ENCODE data around the gene IGFL2. TPM values are rescaled to one million over a fixed set of nuclear protein-coding genes. Genes with fewer than 3 reads are reported as not detected.
"Not testable (repeated sequence)": the region's sequence is repeated elsewhere in the genome, so short reads cannot be mapped to it uniquely, and the experiment has no call there.

Gene IGFL2
- total RNA-seq (1 to 10 TPM; 7.2 to 7.6 TPM), polyA plus RNA-seq (ENCODE audit: insufficient read depth, low read depth, low replicate concordance) (8.0 TPM)
- long read RNA-seq, donor 1 = 0 reads
- long read RNA-seq, donor 2, partial matches to known transcripts = 0 of 1 reads
- long read RNA-seq, donor 2, other reads (novel, unspliced or antisense) = 0 of 1 reads

- Histone ChIP-seq H3K9me3 (no peaks in the 10 kb centered on the region), H3K27ac (no peak within 1 kb of the TSS), H3K27me3 (no peaks in the 10 kb centered on the region), H3K36me3 (ENCODE audit: low read depth, missing control alignments) (no peaks in the 10 kb centered on the region), H3K4me1 (no peaks in the 10 kb centered on the region), H3K4me3 (no peak within 1 kb of the TSS)
- WGBS, 2 donors = 65 to 67% methylated on average over 6 of the region's 6 CpGs
- DNase-seq = no peak
- intact Hi-C loops (cut with DNase I; ENCODE audit: low total_unique reads) = no loop called here
- TF ChIP-seq POLR2A (IDR thresholded peaks at IDR 0.05) = no peak
- TF ChIP-seq CTCF (IDR thresholded peaks at IDR 0.05) = no peak
These were observed at the start of gene IGFL2 for GRCh38 chr19:46147791-46148288. IGFL2 (plus strand) TSS chr19:46148238; CDS start chr19:46148279, 41 bp downstream.

DNA sequence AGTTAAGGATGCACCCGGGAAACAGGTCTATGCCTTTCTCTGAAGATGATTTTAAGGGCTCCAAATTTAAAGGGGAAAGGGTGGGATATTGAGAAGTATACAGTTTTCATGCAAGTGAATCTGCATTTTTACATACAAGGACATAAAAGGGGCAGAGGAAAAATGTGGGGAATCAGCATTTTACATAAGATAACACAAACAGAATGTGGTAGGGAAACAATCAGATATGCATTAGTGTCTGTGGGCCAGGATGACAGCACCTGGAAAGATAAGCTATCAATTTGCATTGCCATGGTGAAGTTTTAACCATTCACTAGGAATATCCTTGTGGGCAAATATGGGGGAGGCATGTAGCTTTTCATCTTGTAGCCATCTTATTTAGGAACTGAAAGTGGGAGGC lies 47.7 kb upstream of the IGFL2 start:
- TF ChIP-seq POLR2A (IDR thresholded peaks at IDR 0.05) (no peak), CTCF (IDR thresholded peaks at IDR 0.05) (no peak)
- DNase-seq = no peak
- Histone ChIP-seq H3K9me3 (no peaks in the 10 kb centered on the region), H3K4me3 (no peak overlapping the region), H3K27ac (no peak overlapping the region), H3K27me3 (no peaks in the 10 kb centered on the region), H3K36me3 (ENCODE audit: low read depth, missing control alignments) (no peaks in the 10 kb centered on the region), H3K4me1 (no peaks in the 10 kb centered on the region)
- intact Hi-C loops (cut with DNase I; ENCODE audit: low total_unique reads) = no loop called here
- 73 to 75% methylated on average over 1 of the region's 1 CpG for WGBS, 2 donors

DNA sequence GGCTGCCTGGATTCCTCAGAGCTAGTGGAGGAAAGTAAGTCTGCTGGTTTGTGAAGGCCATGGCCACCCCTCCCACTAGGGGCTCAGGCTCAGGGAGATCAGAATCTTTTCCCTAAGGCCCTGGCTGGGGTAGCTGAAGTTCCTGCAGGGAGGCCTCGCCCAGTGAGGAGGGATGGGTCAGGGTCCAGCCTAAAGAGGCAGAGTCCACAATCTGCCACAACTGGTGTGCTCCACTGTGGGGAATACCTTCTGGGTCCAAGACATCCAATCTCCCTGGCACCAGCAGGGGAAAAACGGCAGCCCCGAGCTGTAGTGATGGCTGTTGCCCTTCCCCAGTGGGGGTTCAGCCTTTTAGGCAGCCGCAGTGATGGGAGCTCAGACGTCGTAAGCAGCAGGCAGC lies 46.7 kb upstream of the IGFL2 start:
- no peaks in the 10 kb centered on the region for H3K27me3 ChIP-seq
- no peaks in the 10 kb centered on the region for H3K36me3 ChIP-seq (ENCODE audit: low read depth, missing control alignments)
- intact Hi-C loops (cut with DNase I; ENCODE audit: low total_unique reads) = no loop called here
- no peak for DNase-seq
- TF ChIP-seq POLR2A (IDR thresholded peaks at IDR 0.05) (no peak), CTCF (IDR thresholded peaks at IDR 0.05) (no peak)
- WGBS, 2 donors = 71% methylated on average over 6 of the region's 6 CpGs; no CpG with 5 or more reads in 1 of the 2 donors
- H3K4me1 ChIP-seq = no peaks in the 10 kb centered on the region
- H3K4me3 ChIP-seq = no peak overlapping the region
- no peak overlapping the region for H3K27ac ChIP-seq
- no peaks in the 10 kb centered on the region for H3K9me3 ChIP-seq

DNA sequence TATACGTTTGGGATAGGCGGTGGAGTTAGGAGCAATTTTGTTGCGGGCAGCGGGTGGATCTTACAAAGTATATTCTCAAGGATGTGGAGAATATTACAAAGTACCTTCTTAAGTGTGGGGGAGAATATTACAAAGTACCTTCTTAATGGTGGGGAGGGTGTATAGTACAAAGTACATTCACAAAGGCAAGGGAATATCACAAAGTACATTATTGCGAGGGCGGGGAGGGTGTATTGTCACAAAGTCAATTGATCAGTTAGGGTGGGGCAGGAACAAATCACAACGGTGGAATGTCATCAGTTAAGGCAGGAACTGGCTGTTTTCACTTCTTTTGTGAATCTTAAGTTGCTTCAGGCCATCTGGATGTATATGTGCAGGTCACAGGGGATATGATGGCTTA lies 45.7 kb upstream of the IGFL2 start:
- H3K36me3 ChIP-seq (ENCODE audit: low read depth, missing control alignments); DNase-seq; intact Hi-C loops (cut with DNase I; ENCODE audit: low total_unique reads); H3K9me3 ChIP-seq; H3K4me1 ChIP-seq; H3K4me3 ChIP-seq; H3K27ac ChIP-seq; H3K27me3 ChIP-seq: not testable (repeated sequence)
- 67 to 72% methylated on average over 7 of the region's 7 CpGs for WGBS, 2 donors

GRCh38 chr19:46107371-46107770 lies 40.7 kb upstream of the IGFL2 start:
- WGBS, 2 donors = 80 to 86% methylated on average over 6 of the region's 6 CpGs
- Histone ChIP-seq H3K27ac (no peak overlapping the region), H3K4me1 (no peaks in the 10 kb centered on the region), H3K4me3 (no peak overlapping the region), H3K27me3 (no peaks in the 10 kb centered on the region), H3K9me3 (no peaks in the 10 kb centered on the region), H3K36me3 (ENCODE audit: low read depth, missing control alignments) (no peaks in the 10 kb centered on the region)
- TF ChIP-seq POLR2A (IDR thresholded peaks at IDR 0.05) (no peak), CTCF (IDR thresholded peaks at IDR 0.05) (no peak)
- intact Hi-C loops (cut with DNase I; ENCODE audit: low total_unique reads) = no loop called here
- no peak for DNase-seq
